Measurements from ENCODE around the gene S100A14.

The S100A14 gene

GRCh38 chr1:153614906-153615305 is 1.2 kb downstream of the S100A14 start:
- Histone ChIP-seq H3K4me1 (ENCODE audit: low read length) (no peaks in the 10 kb centered on the region; the same call in 1 of the 2 replicates), H3K36me3 (replicated peaks; ENCODE audit: insufficient read depth, low read length) (no peaks in the 10 kb centered on the region), H3K4me2 (ENCODE audit: low read depth, low read length) (no peak overlapping the region), H3F3A (ENCODE audit: insufficient read depth, low read length) (no peaks in the 10 kb centered on the region), H3K27ac (ENCODE audit: low read length) (no peak overlapping the region), H3K4me3 (ENCODE audit: low read length) (no peak overlapping the region), H3K27me3 (replicated peaks; ENCODE audit: insufficient read depth, low read length) (no peaks in the 10 kb centered on the region), H3K79me2 (ENCODE audit: low read length) (no peaks in the 10 kb centered on the region), H3K9me2 (replicated peaks; ENCODE audit: insufficient read depth, low read length) (no peaks in the 10 kb centered on the region), H3K9me3 (replicated peaks; ENCODE audit: insufficient read depth, low read length) (no peaks in the 10 kb centered on the region), H3K9ac (ENCODE audit: low read length) (no peak overlapping the region), H4K20me1 (ENCODE audit: insufficient read depth, low read length) (no peaks in the 10 kb centered on the region), H2AFZ (ENCODE audit: low read length) (no peak overlapping the region)
- TF ChIP-seq EZH2 (optimal IDR thresholded peaks at IDR 0.05; ENCODE audit: low read depth, low read length) (no peak), EZH2phosphoT487 (IDR thresholded peaks at IDR 0.05; ENCODE audit: low read length) (no peak), CTCF (IDR thresholded peaks at IDR 0.05; ENCODE audit: low read length) (no peak)
- DNase-seq, result no peak

- H2AFZ ChIP-seq (ENCODE audit: low read length), result no peak overlapping the region
- no peak overlapping the region for H3K4me3 ChIP-seq (ENCODE audit: low read length)
These were observed 1.8 kb downstream of the S100A14 start for GRCh38 chr1:153614189-153614900.

GRCh38 chr1:153613406-153613805 is 2.7 kb downstream of the S100A14 start:
- no peak overlapping the region for H3K9ac ChIP-seq (ENCODE audit: low read length)
- H3F3A ChIP-seq (ENCODE audit: insufficient read depth, low read length), result no peaks in the 10 kb centered on the region
- H3K4me1 ChIP-seq (ENCODE audit: low read length), result no peaks in the 10 kb centered on the region; the same call in 1 of the 2 replicates
- DNase-seq, result no peak
- no peaks in the 10 kb centered on the region for H3K79me2 ChIP-seq (ENCODE audit: low read length)
- TF ChIP-seq EZH2 (optimal IDR thresholded peaks at IDR 0.05; ENCODE audit: low read depth, low read length), result no peak
- TF ChIP-seq EZH2phosphoT487 (IDR thresholded peaks at IDR 0.05; ENCODE audit: low read length), result no peak
- TF ChIP-seq CTCF (IDR thresholded peaks at IDR 0.05; ENCODE audit: low read length), result no peak
- H3K36me3 ChIP-seq (replicated peaks; ENCODE audit: insufficient read depth, low read length), result no peaks in the 10 kb centered on the region
- H3K27me3 ChIP-seq (replicated peaks; ENCODE audit: insufficient read depth, low read length), result no peaks in the 10 kb centered on the region
- no peak overlapping the region for H3K27ac ChIP-seq (ENCODE audit: low read length)
- H3K4me2 ChIP-seq (ENCODE audit: low read depth, low read length), result no peak overlapping the region
- H3K9me3 ChIP-seq (replicated peaks; ENCODE audit: insufficient read depth, low read length), result no peaks in the 10 kb centered on the region
- H4K20me1 ChIP-seq (ENCODE audit: insufficient read depth, low read length), result no peaks in the 10 kb centered on the region
- H3K9me2 ChIP-seq (replicated peaks; ENCODE audit: insufficient read depth, low read length), result no peaks in the 10 kb centered on the region
- no peak overlapping the region for H3K4me3 ChIP-seq (ENCODE audit: low read length)
- no peak overlapping the region for H2AFZ ChIP-seq (ENCODE audit: low read length)

More at GRCh38 chr1:153614189-153614900, 1.8 kb downstream of the S100A14 start:
- H3K4me1 ChIP-seq (ENCODE audit: low read length), result no peaks in the 10 kb centered on the region; the same call in 1 of the 2 replicates
- no peaks in the 10 kb centered on the region for H3K36me3 ChIP-seq (replicated peaks; ENCODE audit: insufficient read depth, low read length)
- H4K20me1 ChIP-seq (ENCODE audit: insufficient read depth, low read length), result no peaks in the 10 kb centered on the region
- no peaks in the 10 kb centered on the region for H3K9me2 ChIP-seq (replicated peaks; ENCODE audit: insufficient read depth, low read length)
- no peaks in the 10 kb centered on the region for H3F3A ChIP-seq (ENCODE audit: insufficient read depth, low read length)
- H3K9ac ChIP-seq (ENCODE audit: low read length), result no peak overlapping the region
- TF ChIP-seq EZH2 (optimal IDR thresholded peaks at IDR 0.05; ENCODE audit: low read depth, low read length), result no peak
- TF ChIP-seq CTCF (IDR thresholded peaks at IDR 0.05; ENCODE audit: low read length), result no peak
- no peak for TF ChIP-seq EZH2phosphoT487 (IDR thresholded peaks at IDR 0.05; ENCODE audit: low read length)
- H3K9me3 ChIP-seq (replicated peaks; ENCODE audit: insufficient read depth, low read length), result no peaks in the 10 kb centered on the region
- no peak for DNase-seq
- no peak overlapping the region for H3K27ac ChIP-seq (ENCODE audit: low read length)
- H3K79me2 ChIP-seq (ENCODE audit: low read length), result no peaks in the 10 kb centered on the region
- no peak overlapping the region for H3K4me2 ChIP-seq (ENCODE audit: low read depth, low read length)
- no peaks in the 10 kb centered on the region for H3K27me3 ChIP-seq (replicated peaks; ENCODE audit: insufficient read depth, low read length)

Data from MM.1S (cell line).